Retinal pigment epithelial cell (primary cell): ENCODE data around the gene RPH3AL.
"Not testable (repeated sequence)": the region's sequence is repeated elsewhere in the genome, so short reads cannot be mapped to it uniquely, and the experiment has no call there.

Source experiments
- DNase-seq: peaks from one replicate; pipeline ENCODE4 v3.0.0-alpha.2; 2010; ENCODE audit warnings: low read depth
- H3K4me3 ChIP-seq: 2 replicates; pipeline ENCODE4 v1.5.1; 2011; ENCODE audit warnings: mild to moderate bottlenecking, low read length, control low read depth, moderate library complexity
- TF ChIP-seq, protein P1 (sequence below): conservative IDR thresholded peaks from 2 replicates; pipeline ENCODE4 v1.5.1; 2011; ENCODE audit warnings: low read depth, low read length, control low read depth, inconsistent platforms

Gene RPH3AL

DNA sequence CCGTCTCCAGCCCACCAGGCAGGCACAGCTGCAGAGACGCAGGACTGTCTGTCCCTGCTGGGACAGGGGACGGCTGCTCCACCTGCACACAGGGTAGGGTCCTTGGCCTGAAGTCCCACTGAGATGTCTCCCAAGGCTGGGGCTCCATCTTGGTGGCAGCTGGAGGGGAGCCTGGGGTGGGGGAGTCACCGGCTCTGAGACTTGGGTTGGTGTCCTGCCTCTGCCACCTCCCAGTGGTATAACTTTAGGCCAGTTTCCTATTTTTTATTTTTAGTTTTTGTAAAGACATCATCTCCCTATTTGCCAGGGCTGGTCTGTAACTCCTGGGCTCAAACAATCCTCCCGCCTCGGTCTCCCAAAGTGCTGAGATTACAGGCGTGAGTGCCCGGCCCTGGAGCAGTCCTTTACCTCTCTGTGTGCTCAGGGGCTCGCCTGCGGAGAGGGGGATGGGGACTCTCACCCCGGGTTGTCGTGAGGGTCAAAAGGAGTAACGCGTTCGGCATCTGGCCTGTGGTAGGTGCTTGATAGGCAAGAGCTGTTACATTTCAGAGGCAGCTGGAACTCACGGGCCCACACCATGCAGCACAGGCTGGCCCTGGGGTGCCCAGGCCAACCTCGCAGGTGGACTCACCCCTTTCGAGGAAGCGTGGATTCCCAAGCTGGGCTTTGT is 124.5 kb downstream of the RPH3AL start:
- H3K4me3 ChIP-seq, result no peak overlapping the region
- no peak for DNase-seq
- TF ChIP-seq, protein P1, sequence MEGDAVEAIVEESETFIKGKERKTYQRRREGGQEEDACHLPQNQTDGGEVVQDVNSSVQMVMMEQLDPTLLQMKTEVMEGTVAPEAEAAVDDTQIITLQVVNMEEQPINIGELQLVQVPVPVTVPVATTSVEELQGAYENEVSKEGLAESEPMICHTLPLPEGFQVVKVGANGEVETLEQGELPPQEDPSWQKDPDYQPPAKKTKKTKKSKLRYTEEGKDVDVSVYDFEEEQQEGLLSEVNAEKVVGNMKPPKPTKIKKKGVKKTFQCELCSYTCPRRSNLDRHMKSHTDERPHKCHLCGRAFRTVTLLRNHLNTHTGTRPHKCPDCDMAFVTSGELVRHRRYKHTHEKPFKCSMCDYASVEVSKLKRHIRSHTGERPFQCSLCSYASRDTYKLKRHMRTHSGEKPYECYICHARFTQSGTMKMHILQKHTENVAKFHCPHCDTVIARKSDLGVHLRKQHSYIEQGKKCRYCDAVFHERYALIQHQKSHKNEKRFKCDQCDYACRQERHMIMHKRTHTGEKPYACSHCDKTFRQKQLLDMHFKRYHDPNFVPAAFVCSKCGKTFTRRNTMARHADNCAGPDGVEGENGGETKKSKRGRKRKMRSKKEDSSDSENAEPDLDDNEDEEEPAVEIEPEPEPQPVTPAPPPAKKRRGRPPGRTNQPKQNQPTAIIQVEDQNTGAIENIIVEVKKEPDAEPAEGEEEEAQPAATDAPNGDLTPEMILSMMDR, result no peak

DNA sequence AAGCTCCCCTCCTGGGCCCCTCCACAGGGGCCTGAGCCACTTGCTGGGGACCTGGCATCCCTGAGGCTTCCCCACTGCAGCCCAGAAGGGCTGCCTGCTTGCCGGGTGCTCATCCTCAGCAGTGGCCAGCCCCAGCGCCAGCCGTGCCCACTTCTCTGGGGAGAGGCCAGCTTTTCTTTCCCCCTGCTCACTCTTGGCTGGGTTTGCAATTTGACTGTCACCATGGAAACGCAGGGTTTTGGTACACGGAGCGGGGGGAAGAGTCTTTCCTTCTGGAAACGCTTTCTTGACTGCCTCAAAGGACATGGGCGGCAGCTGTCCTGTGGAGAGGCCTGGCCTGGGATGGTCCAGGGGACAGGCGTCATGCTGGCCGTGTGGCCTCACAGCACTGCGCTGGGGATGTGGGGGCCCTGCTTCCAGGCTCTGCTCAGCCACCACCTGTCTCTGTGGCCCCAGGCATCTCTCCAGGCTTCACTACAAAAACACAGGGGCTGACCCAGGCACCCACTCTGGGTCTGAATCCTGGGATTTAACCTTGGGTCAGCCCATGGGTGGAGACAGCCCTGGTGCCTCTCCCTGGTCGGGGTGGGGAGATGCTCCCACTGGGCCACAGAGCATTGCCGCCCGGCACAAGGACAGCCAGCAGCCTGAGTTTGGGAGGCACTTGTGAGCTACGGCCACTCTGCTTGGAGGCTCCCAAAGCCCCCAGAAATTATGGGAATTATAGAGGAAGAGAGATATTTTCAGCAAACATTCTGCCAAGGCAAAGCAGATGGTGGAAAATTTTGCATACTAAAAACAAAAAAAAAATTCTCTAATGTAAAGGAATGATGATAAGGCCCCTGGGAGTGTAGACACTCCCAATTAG is 125.3 kb downstream of the RPH3AL start:
- H3K4me3 ChIP-seq, result no peak overlapping the region
- no peak for DNase-seq
- TF ChIP-seq, protein P1, result no peak

DNA sequence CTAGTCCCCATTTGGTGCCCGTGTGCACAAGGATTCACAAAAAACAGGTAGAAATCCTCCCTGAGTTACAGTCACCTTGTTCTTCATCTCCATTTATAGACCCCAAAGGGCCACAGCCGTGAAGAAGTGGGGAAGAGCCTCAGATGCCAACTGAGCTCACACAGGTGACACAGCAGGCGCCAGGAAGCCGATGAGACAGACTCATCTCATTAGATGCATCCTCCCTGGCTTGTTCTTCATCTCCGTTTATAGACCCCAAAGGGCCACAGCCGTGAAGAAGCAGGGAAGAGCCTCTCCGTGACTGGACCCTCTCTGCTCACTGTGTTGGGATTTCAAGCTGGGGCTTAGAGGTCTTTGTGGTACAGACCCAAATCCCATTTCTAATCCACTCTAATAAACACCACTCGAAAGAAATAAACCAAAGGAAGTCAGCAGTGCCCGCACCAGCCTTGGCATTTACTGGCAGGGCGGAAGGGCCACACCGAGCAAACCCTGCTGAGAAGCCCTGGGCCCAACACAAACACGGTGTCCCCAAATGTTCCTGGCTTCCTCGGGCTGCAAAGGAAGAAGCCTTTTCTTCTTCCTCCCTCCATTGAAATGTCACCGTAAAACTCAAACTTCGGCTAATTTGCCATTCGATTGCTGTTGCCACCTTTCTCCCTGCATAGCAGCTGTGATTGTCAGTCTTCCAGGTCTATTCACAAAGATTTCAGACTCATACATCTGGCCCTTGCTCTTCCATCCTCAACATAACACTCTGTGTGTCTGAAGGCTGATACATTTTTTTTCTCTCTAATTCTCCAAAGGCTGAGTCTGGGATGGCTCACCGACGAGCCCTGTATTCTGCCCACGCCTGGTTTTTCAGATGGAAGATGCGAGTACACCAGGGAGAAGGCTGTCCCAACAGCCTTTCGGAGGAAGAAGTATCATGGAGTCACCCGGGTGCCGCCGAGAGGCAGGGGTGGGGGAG is 126.2 kb downstream of the RPH3AL start:
- TF ChIP-seq, protein P1, result no peak
- H3K4me3 ChIP-seq, result no peak overlapping the region
- DNase-seq, result no peak

DNA sequence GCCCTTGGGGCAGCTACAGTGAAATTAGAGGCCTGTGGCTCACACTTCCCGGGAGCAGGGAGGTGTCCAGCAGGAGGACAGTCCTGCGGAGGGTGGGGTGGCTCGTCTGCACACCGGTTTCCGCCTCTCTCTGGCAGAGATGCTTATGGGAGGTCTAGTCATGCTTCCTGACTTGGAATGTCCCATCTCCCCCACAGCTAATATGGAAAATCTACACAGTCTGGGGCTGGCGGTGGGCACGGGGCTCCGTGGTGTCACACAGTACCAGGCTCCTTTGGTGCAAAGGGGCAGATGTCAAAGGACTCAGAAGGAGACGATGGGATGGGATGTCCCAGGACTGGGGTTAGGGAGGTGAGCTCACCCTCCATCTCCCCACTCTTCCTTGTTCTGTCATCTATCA is 127.1 kb downstream of the RPH3AL start:
- TF ChIP-seq, protein P1, result no peak
- H3K4me3 ChIP-seq, result no peak overlapping the region
- no peak for DNase-seq

DNA sequence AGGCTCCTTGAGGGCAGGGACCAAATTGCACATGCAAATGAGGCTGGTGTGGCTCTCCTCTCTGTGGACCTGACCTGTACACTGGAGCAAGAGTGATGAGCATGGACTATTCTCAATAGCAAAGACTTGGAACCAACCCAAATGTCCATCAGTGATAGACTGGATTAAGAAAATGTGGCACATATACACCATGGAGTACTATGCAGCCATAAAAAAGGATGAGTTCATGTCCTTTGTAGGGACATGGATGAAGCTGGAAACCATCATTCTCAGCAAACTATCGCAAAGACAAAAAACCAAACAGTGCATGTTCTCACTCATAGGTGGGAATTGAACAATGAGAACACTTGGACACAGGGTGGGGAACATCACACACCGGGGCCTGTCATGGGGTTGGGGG is 128.0 kb downstream of the RPH3AL start:
- not testable (repeated sequence) for H3K4me3 ChIP-seq, DNase-seq

DNA sequence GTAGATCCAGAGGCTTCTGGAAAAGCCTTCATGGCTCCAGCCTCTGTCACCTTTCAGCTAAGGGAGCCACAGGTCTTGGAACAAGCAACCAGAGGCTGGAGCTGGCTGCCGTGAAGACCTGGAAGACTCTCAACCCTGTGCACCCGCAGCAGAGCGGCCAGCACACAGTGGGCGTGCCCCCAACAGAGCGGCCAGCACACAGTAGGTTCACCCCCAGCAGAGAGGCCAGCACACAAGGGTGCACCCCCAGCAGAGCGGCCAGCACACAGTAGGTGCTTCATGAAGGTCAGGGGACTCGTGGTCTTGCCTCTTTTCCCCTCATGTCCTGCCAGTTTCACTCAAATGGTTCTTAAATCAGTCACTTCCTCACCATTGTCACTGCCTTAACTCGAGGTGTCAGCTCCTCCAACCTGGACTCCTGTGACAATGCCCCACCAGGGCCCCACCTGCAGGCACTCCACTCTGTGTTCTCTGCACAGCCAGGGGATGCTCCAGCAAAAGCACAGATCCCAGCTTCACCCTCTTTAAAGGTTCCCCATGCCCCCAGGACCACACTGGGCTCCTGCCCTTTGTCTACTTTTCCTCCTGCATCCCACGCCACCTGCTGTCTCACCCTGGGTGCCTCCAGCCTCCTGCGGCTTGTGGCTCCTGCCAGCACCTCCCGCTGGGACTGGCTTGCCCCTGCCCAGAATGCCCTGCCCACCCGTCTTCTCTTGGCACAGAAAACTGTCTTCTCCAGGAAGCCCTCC is 128.7 kb downstream of the RPH3AL start:
- no peak for DNase-seq
- H3K4me3 ChIP-seq, result no peak overlapping the region
- TF ChIP-seq, protein P1, result no peak
